Measurements from ENCODE around the gene ENOX1.

Gene ENOX1

DNA sequence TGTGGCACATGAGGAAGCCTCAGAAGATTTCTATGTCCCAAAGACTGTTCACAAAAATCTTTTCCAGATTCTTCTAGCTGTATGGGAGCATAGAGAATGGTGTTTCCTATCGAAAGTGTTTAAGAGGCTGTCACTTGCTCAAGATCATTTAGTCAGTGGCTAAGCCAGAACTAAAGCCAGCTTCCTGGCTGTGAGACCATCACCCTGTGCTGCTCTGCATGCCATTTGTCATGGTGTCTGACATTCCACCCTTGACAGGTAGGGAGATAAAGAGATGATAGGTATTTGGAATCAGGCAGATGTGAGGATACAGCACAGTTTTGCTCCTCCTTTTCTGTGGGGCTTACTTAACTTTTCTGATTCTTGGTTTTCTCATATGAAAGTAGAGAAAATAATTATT, 586.0 kb downstream of the ENOX1 start:
- TF ChIP-seq TAF1 (IDR thresholded peaks at IDR 0.05; ENCODE audit: borderline replicate concordance, insufficient read depth, low read length) (no peak), POLR2AphosphoS5 (IDR thresholded peaks at IDR 0.05; ENCODE audit: low read depth, low read length) (no peak), FOXP2 (optimal IDR thresholded peaks at IDR 0.05; ENCODE audit: borderline replicate concordance, extremely low read depth, extremely low read length, insufficient read depth) (no peak), SIN3A (IDR thresholded peaks at IDR 0.05; ENCODE audit: borderline replicate concordance, insufficient read depth, low read length) (no peak)
- TF ChIP-seq, protein P1, sequence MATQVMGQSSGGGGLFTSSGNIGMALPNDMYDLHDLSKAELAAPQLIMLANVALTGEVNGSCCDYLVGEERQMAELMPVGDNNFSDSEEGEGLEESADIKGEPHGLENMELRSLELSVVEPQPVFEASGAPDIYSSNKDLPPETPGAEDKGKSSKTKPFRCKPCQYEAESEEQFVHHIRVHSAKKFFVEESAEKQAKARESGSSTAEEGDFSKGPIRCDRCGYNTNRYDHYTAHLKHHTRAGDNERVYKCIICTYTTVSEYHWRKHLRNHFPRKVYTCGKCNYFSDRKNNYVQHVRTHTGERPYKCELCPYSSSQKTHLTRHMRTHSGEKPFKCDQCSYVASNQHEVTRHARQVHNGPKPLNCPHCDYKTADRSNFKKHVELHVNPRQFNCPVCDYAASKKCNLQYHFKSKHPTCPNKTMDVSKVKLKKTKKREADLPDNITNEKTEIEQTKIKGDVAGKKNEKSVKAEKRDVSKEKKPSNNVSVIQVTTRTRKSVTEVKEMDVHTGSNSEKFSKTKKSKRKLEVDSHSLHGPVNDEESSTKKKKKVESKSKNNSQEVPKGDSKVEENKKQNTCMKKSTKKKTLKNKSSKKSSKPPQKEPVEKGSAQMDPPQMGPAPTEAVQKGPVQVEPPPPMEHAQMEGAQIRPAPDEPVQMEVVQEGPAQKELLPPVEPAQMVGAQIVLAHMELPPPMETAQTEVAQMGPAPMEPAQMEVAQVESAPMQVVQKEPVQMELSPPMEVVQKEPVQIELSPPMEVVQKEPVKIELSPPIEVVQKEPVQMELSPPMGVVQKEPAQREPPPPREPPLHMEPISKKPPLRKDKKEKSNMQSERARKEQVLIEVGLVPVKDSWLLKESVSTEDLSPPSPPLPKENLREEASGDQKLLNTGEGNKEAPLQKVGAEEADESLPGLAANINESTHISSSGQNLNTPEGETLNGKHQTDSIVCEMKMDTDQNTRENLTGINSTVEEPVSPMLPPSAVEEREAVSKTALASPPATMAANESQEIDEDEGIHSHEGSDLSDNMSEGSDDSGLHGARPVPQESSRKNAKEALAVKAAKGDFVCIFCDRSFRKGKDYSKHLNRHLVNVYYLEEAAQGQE (IDR thresholded peaks at IDR 0.05; ENCODE audit: insufficient read depth in 1 of 2, low read depth in 2 of 2, low read length in 2 of 2), result no peak

DNA sequence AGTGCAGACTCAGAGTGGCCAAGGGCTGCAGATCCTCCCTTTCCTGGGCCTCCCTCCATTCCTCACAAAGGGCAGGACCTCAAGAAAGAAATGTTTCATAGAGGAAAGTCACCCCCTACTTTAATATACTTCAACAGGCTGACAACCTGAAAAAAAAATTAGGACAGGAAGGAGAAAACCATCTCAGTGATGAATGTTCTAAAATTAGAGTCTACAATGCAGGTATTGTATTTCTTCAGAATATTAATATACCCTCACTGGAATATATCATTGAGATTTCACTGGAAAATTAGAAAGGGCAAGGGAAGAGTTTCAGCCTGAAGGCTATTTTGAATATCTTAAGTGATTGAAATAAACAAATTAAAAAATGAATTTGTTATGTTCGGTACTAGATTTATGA, 586.5 kb downstream of the ENOX1 start:
- TF ChIP-seq FOXP2 (optimal IDR thresholded peaks at IDR 0.05; ENCODE audit: borderline replicate concordance, extremely low read depth, extremely low read length, insufficient read depth), result no peak
- no peak for TF ChIP-seq SIN3A (IDR thresholded peaks at IDR 0.05; ENCODE audit: borderline replicate concordance, insufficient read depth, low read length)
- no peak for TF ChIP-seq POLR2AphosphoS5 (IDR thresholded peaks at IDR 0.05; ENCODE audit: low read depth, low read length)
- TF ChIP-seq, protein P1 (IDR thresholded peaks at IDR 0.05; ENCODE audit: insufficient read depth in 1 of 2, low read depth in 2 of 2, low read length in 2 of 2), result no peak
- no peak for TF ChIP-seq TAF1 (IDR thresholded peaks at IDR 0.05; ENCODE audit: borderline replicate concordance, insufficient read depth, low read length)

DNA sequence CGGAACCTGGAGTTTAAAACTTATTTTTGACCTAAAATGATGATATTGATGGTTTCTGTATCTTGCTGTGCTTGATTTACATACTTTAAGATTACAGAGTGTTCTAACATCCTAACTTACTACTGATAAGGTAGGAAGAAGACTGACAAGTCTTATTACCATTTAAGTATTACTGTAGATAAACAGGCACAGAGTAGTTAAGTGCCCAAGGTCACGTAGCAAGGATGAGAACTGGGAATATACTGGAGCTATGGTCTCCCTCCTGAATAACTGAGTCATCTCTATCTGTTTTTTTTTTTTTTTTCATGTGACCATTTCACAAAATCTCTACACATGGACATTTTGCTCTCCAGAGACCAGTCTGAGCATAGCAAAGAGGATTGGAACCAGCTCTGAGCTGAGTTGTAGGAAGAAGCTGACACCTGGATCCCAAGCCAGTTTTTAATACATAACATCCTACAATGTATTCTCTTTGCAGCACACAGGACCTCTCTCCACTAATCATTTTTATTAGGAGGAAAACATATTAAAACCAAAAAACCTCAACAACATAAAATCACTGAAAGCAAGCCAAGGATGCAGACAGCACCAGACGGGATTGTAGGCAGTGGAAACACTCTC, 589.9 kb downstream of the ENOX1 start:
- TF ChIP-seq TAF1 (IDR thresholded peaks at IDR 0.05; ENCODE audit: borderline replicate concordance, insufficient read depth, low read length), result no peak
- no peak for TF ChIP-seq FOXP2 (optimal IDR thresholded peaks at IDR 0.05; ENCODE audit: borderline replicate concordance, extremely low read depth, extremely low read length, insufficient read depth)
- TF ChIP-seq, protein P1 (IDR thresholded peaks at IDR 0.05; ENCODE audit: insufficient read depth in 1 of 2, low read depth in 2 of 2, low read length in 2 of 2), result no peak
- TF ChIP-seq POLR2AphosphoS5 (IDR thresholded peaks at IDR 0.05; ENCODE audit: low read depth, low read length), result no peak
- TF ChIP-seq SIN3A (IDR thresholded peaks at IDR 0.05; ENCODE audit: borderline replicate concordance, insufficient read depth, low read length), result no peak

DNA sequence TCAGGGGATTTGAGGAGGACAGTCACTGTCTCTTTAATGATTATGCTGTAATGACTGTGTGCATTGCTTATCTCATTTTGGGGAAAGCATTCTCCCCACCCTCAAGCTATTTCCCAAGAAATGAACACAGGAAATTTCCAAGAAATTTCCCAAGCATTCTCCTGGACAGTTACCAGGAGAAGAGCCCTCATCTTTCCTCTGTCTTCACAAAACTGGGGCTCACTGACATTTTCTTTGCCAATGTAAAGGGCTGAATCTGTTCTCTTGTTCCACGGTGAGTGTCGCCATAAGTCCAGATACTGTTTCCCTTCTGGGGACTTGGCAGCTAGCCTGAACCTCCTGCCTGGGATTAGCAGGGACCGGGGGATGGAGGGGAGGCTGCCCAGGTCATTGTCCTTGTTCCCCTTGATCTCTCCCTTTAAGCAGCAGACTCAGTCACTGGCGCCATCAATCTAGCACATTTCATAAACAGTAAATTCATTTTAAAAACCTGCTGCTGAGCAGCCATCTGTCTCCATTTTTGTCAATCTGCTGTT, 590.6 kb downstream of the ENOX1 start:
- TF ChIP-seq, protein P1 (IDR thresholded peaks at IDR 0.05; ENCODE audit: insufficient read depth in 1 of 2, low read depth in 2 of 2, low read length in 2 of 2), result no peak
- no peak for TF ChIP-seq TAF1 (IDR thresholded peaks at IDR 0.05; ENCODE audit: borderline replicate concordance, insufficient read depth, low read length)
- TF ChIP-seq FOXP2 (optimal IDR thresholded peaks at IDR 0.05; ENCODE audit: borderline replicate concordance, extremely low read depth, extremely low read length, insufficient read depth), result no peak
- TF ChIP-seq POLR2AphosphoS5 (IDR thresholded peaks at IDR 0.05; ENCODE audit: low read depth, low read length), result no peak
- TF ChIP-seq SIN3A (IDR thresholded peaks at IDR 0.05; ENCODE audit: borderline replicate concordance, insufficient read depth, low read length), result no peak

Measured in PFSK-1 (cell line).